Thyroid gland (tissue), 4 donors: Measurements from ENCODE around the gene THAP11.

Source experiments
- POLR2A ChIP-seq, 2 donors: fragments of 450-650 bp; IDR thresholded peaks; one replicate each; pipeline ENCODE4 v1.6.1; 2017; ENCODE audit warnings: antibody characterized with exemption in 2 of 2, mild to moderate bottlenecking in 2 of 2, moderate library complexity in 1 of 2
- TF ChIP-seq, protein P1 (sequence below), 6 experiments: fragments of 200-600 bp in 3 of 6; fragments of 450-650 bp in 3 of 6; sonication (generic) in 3 of 6; IDR thresholded peaks; one replicate each; pipeline ENCODE4 v1.5.1; 2016 to 2019; ENCODE audit warnings: antibody characterized with exemption in 6 of 6, mild to moderate bottlenecking in 2 of 6, inconsistent platforms in 1 of 6, moderate library complexity in 1 of 6

GRCh38 chr16:67860589-67861398, 18.7 kb downstream of the THAP11 start:
- TF ChIP-seq, protein P1, sequence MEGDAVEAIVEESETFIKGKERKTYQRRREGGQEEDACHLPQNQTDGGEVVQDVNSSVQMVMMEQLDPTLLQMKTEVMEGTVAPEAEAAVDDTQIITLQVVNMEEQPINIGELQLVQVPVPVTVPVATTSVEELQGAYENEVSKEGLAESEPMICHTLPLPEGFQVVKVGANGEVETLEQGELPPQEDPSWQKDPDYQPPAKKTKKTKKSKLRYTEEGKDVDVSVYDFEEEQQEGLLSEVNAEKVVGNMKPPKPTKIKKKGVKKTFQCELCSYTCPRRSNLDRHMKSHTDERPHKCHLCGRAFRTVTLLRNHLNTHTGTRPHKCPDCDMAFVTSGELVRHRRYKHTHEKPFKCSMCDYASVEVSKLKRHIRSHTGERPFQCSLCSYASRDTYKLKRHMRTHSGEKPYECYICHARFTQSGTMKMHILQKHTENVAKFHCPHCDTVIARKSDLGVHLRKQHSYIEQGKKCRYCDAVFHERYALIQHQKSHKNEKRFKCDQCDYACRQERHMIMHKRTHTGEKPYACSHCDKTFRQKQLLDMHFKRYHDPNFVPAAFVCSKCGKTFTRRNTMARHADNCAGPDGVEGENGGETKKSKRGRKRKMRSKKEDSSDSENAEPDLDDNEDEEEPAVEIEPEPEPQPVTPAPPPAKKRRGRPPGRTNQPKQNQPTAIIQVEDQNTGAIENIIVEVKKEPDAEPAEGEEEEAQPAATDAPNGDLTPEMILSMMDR (IDR thresholded peaks at IDR 0.05): no peak
- no peak for TF ChIP-seq POLR2A (IDR thresholded peaks at IDR 0.05)
